K562 (cell line): ENCODE results near the gene RARRES2. TPM values are rescaled to one million over a fixed set of nuclear protein-coding genes. Genes with fewer than 3 reads are reported as not detected.

Experiments
- ATF3 ChIP-seq, 2 experiments: fragments of 450-650 bp in 1 of 2; sonication (generic) in 1 of 2; formaldehyde crosslinking in 1 of 2; IDR thresholded peaks in 1 of 2; conservative IDR thresholded peaks in 1 of 2; 2 replicates each; pipeline versions ENCODE4 v1.6.1 to v1.8.1; 2016 to 2023; ENCODE audit warnings: mild to moderate bottlenecking in 2 of 2, moderate library complexity in 2 of 2, inconsistent platforms in 1 of 2, missing genetic modification reagents in 1 of 2
- BACH1 ChIP-seq: fragments of 200-800 bp; sonication (Bioruptor generic); IDR thresholded peaks from 2 replicates; pipeline ENCODE4 v1.6.1; 2016; ENCODE audit warnings: missing genetic modification characterization, missing compliant biosample characterization
- CEBPG ChIP-seq, 3 experiments: fragments of 200-800 bp in 1 of 3; sonication (Bioruptor generic) in 1 of 3; sonication (generic) in 1 of 3; formaldehyde crosslinking in 1 of 3; IDR thresholded peaks in 2 of 3; conservative IDR thresholded peaks in 1 of 3; 2 replicates each; pipeline versions ENCODE4 v1.6.1 to v1.8.0; 2016 to 2022; ENCODE audit warnings: missing compliant biosample characterization in 2 of 3, missing genetic modification characterization in 2 of 3, mild to moderate bottlenecking in 1 of 3, missing genetic modification reagents in 1 of 3
- ELK1 ChIP-seq: sonication (generic); formaldehyde crosslinking; IDR thresholded peaks from 2 replicates; pipeline ENCODE4 v1.8.1; 2022; ENCODE audit warnings: missing genetic modification reagents
- ETS2 ChIP-seq: IDR thresholded peaks from 2 replicates; pipeline ENCODE4 v1.6.1; 2016; ENCODE audit warnings: borderline replicate concordance, missing genetic modification characterization, mild to moderate bottlenecking, moderate library complexity, missing compliant biosample characterization; ENCODE audit not compliant: poor library complexity, severe bottlenecking
- FOXK2 ChIP-seq, 2 experiments: fragments of 450-650 bp; IDR thresholded peaks in 1 of 2; conservative IDR thresholded peaks in 1 of 2; 2 replicates each; pipeline ENCODE4 v1.6.1; 2016; ENCODE audit warnings: low read depth in 2 of 2, mild to moderate bottlenecking in 1 of 2
- HDGF ChIP-seq: fragments of 450-650 bp; IDR thresholded peaks from 2 replicates; pipeline ENCODE4 v1.6.1; 2016
- PREB ChIP-seq: sonication (generic); formaldehyde crosslinking; IDR thresholded peaks from 2 replicates; pipeline ENCODE4 v1.8.1; 2023; ENCODE audit warnings: mild to moderate bottlenecking, missing genetic modification reagents
- TAF15 ChIP-seq: fragments of 200-400 bp; formaldehyde crosslinking; IDR thresholded peaks from 2 replicates; pipeline ENCODE4 v1.6.1; 2017; ENCODE audit warnings: mild to moderate bottlenecking, low read depth, low read length, moderate library complexity
- TCF7L2 ChIP-seq: fragments of 150-350 bp; IDR thresholded peaks from 2 replicates; pipeline ENCODE4 v1.6.1; 2016; ENCODE audit warnings: low read depth, mild to moderate bottlenecking, low read length, moderate library complexity
- ZNF639 ChIP-seq, 2 experiments: fragments of 200-800 bp in 1 of 2; sonication (Bioruptor generic) in 1 of 2; sonication (generic) in 1 of 2; formaldehyde crosslinking in 1 of 2; IDR thresholded peaks in 1 of 2; conservative IDR thresholded peaks in 1 of 2; 2 replicates each; pipeline versions ENCODE4 v1.5.0 to v1.6.1; 2016 to 2020; ENCODE audit warnings: missing compliant biosample characterization in 1 of 2, missing genetic modification characterization in 1 of 2, missing genetic modification reagents in 1 of 2
- polyA plus RNA-seq, 8 experiments: library from polyadenylated mRNA; depleted of rRNA in 4 of 8; stranded (reverse) in 5 of 8; unstranded in 3 of 8; fragments of >200 nt; fragmentation: Nextera tagmentation in 2 of 8; fragmentation: Illumina TruSeq in 1 of 8; extraction: Ambion mirVana in 2 of 8; extraction: Trizol in 1 of 8; gene quantifications; 2 replicates each; pipeline versions ENCODE4 v1.2.1 to v1.2.3, GENCODE V29; 2011 to 2014; ENCODE audit warnings: inconsistent platforms in 1 of 8, missing spikeins in 1 of 8
- total RNA-seq, 7 experiments: library from RNA; depleted of rRNA in 6 of 7; stranded (reverse); fragments of >200 nt in 6 of 7; fragmentation: Illumina TruSeq in 2 of 7; extraction: Trizol in 2 of 7; gene quantifications; 2 replicates each; pipeline versions ENCODE4 v1.2.1 to v1.2.3, GENCODE V29; 2011 to 2021; ENCODE audit warnings: low replicate concordance in 1 of 7

RARRES2 gene
- total and polyA plus RNA-seq, 9 of the 15 experiments (the other 6 are each of a cell fraction or from before 2014, with no cell fraction given): 0.11 to 1.7 (median 0.23) TPM; not detected in 6

GRCh38 chr7:150335108-150335773 lies 6.2 kb downstream of the RARRES2 start (continued):
- TF ChIP-seq TAF15 (no peak), FOXK2 (conservative IDR thresholded peaks at IDR 0.05 in 1 of 2, IDR thresholded peaks at IDR 0.05 in 1 of 2; ENCODE audit: low read depth in 2 of 2) (no peak), ELK1 (CRISPR knock-in tag) (no peak), BACH1 (tag) (no peak), TCF7L2 (no peak), PREB (CRISPR knock-in tag) (no peak), HDGF (no peak), ATF3 (IDR thresholded peaks at IDR 0.05) (peak; percentile 72), ATF3 (CRISPR knock-in tag; conservative IDR thresholded peaks at IDR 0.05) (no peak), ZNF639 (CRISPR knock-in tag; conservative IDR thresholded peaks at IDR 0.05 in 1 of 2, IDR thresholded peaks at IDR 0.05 in 1 of 2) (no peak), ETS2 (no peak), CEBPG (CRISPR knock-in tag; IDR thresholded peaks at IDR 0.05) (peak; percentile 53), CEBPG (tag; conservative IDR thresholded peaks at IDR 0.05 in 1 of 2, IDR thresholded peaks at IDR 0.05 in 1 of 2) (peak; percentile 74 to 82)
